Fibroblast of lung (primary cell): ENCODE data around the gene TP53I11. TPM values are rescaled to one million over a fixed set of nuclear protein-coding genes. Genes with fewer than 3 reads are reported as not detected.

ENCODE experiments used
- DNase-seq, 2 donors: peaks; one replicate each; pipeline versions ENCODE4 v3.0.0 to v3.0.0-alpha.2; 2010; ENCODE audit warnings: low read depth in 2 of 2
- H2AFZ ChIP-seq: 2 replicates; pipeline ENCODE4 v1.5.1; 2012; ENCODE audit warnings: low read length, control low read depth, inconsistent platforms
- H3K27ac ChIP-seq: 2 replicates; pipeline ENCODE4 v1.5.1; 2011; ENCODE audit warnings: low read length, control low read depth; ENCODE audit not compliant: insufficient read depth
- H3K27me3 ChIP-seq: 2 replicates; pipeline ENCODE4 v1.5.1; 2011; ENCODE audit warnings: mild to moderate bottlenecking, low read length; ENCODE audit not compliant: control insufficient read depth, insufficient read depth
- H3K36me3 ChIP-seq: 2 replicates; pipeline ENCODE4 v1.5.1; 2011; ENCODE audit warnings: low read length; ENCODE audit not compliant: control insufficient read depth, insufficient read depth
- H3K4me1 ChIP-seq: 2 replicates; pipeline ENCODE4 v1.5.1; 2011; ENCODE audit warnings: low read length; ENCODE audit not compliant: control insufficient read depth, insufficient read depth; ENCODE audit errors: extremely low read depth
- H3K4me2 ChIP-seq: 2 replicates; pipeline ENCODE4 v1.5.1; 2011; ENCODE audit warnings: low read length, control low read depth; ENCODE audit not compliant: insufficient read depth; ENCODE audit errors: extremely low read depth
- H3K4me3 ChIP-seq, 4 experiments: fragments of 200-600 bp in 1 of 4; sonication (generic) in 1 of 4; replicated peaks in 1 of 4; 2 replicates each; pipeline ENCODE4 v1.5.1; 2011 to 2016; ENCODE audit warnings: low read length in 4 of 4, low read depth in 3 of 4, mild to moderate bottlenecking in 3 of 4, control low read depth in 2 of 4, inconsistent platforms in 1 of 4, mixed read lengths in 1 of 4; ENCODE audit not compliant: insufficient read depth in 1 of 4; ENCODE audit errors: control extremely low read depth in 1 of 4
- H3K79me2 ChIP-seq: 2 replicates; pipeline ENCODE4 v1.5.1; 2012; ENCODE audit warnings: mild to moderate bottlenecking, low read length, inconsistent platforms; ENCODE audit not compliant: control insufficient read depth, insufficient read depth
- H3K9ac ChIP-seq: 2 replicates; pipeline ENCODE4 v1.5.1; 2011; ENCODE audit warnings: mild to moderate bottlenecking, low read length, control low read depth; ENCODE audit not compliant: insufficient read depth
- H3K9me3 ChIP-seq: 2 replicates; pipeline ENCODE4 v1.5.1; 2012; ENCODE audit warnings: low read depth, low read length; ENCODE audit not compliant: control insufficient read depth, insufficient read depth
- H4K20me1 ChIP-seq: 2 replicates; pipeline ENCODE4 v1.5.1; 2011; ENCODE audit warnings: low read length; ENCODE audit not compliant: control insufficient read depth, insufficient read depth; ENCODE audit errors: extremely low read depth
- EZH2 ChIP-seq: IDR thresholded peaks from 2 replicates; pipeline ENCODE4 v1.5.1; 2012; ENCODE audit warnings: low read length, control low read depth, mild to moderate bottlenecking; ENCODE audit errors: missing control alignments
- polyA plus RNA-seq, 2 donors: library from polyadenylated mRNA; depleted of rRNA in 1 of 2; stranded (reverse) in 1 of 2; unstranded in 1 of 2; fragments of >200 nt; gene quantifications; 2 replicates each; pipeline ENCODE4 v1.2.1, GENCODE V29; 2011 to 2012; ENCODE audit warnings: missing spikeins in 1 of 2
- total RNA-seq: library from RNA; depleted of rRNA; stranded (reverse); fragments of >200 nt; gene quantifications from 2 replicates; pipeline ENCODE4 v1.2.1, GENCODE V29; 2014
- TF ChIP-seq, protein P1 (sequence below), 2 donors: IDR thresholded peaks in 1 of 2; conservative IDR thresholded peaks in 1 of 2; 1 replicate in 1 of 2; 2 replicates in 1 of 2; pipeline ENCODE4 v1.5.1; 2011 to 2012; ENCODE audit warnings: low read length in 2 of 2, control low read depth in 1 of 2, inconsistent platforms in 1 of 2, low read depth in 1 of 2, mild to moderate bottlenecking in 1 of 2

Gene TP53I11
- total and polyA plus RNA-seq, 2 donors (not counting 1 experiment from before 2014, with no cell fraction given), result 53.2 to 54.0 TPM

DNA sequence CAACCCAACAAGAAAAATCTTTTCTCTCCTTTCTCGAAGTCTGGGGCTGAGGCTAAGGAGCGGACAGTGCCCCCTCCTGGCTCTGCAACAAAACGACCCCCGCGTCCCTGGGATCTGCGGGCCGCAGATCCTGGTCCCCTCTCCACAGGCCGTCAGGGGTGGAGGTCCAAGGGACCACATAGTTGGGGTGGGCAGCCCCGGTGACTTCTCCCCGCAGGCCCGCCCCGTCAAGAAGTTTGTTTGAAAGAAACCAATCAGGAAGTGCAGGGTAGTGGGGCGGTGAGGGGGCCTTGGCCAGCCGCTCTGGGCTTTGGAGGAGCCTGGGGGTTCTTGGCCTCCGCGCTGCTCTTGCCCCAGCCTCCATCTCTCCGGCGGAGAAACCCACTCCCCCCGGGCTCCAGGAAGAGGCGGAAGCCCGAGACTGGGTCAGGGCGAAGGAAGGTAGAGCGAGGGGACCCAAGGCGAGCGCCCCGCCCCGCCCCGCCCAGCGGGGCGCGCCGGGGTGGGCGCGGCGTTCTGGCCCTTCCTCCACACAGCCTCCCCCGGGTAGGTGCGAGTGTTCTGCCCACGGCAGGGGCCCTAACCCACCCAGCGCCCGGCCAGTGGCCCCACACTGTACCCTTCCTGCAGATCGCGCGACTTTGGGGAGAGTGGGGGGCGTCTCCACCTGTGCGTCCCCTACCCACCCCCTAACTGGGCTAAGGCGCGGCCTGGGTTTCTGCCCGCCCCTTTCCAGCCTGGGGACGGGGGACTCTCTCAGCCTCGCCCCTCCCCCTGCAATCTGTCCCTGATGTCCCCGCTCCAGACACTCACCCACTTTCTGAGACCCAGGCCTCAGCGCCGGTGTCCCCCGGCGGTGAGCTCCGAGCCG lies 1.3 kb downstream of the TP53I11 start:
- peak overlapping the region; percentile 30 for H2AFZ ChIP-seq
- peak overlapping the region; percentile 82 for H3K4me2 ChIP-seq
- peaks cover 2% of the 10 kb centered on the region for H4K20me1 ChIP-seq
- H3K36me3 ChIP-seq, result peaks cover 6% of the 10 kb centered on the region
- peak; percentile 40 to 59 for DNase-seq
- H3K27ac ChIP-seq, result no peak overlapping the region
- H3K27me3 ChIP-seq, result no peaks in the 10 kb centered on the region
- TF ChIP-seq EZH2, result no peak
- TF ChIP-seq, protein P1, sequence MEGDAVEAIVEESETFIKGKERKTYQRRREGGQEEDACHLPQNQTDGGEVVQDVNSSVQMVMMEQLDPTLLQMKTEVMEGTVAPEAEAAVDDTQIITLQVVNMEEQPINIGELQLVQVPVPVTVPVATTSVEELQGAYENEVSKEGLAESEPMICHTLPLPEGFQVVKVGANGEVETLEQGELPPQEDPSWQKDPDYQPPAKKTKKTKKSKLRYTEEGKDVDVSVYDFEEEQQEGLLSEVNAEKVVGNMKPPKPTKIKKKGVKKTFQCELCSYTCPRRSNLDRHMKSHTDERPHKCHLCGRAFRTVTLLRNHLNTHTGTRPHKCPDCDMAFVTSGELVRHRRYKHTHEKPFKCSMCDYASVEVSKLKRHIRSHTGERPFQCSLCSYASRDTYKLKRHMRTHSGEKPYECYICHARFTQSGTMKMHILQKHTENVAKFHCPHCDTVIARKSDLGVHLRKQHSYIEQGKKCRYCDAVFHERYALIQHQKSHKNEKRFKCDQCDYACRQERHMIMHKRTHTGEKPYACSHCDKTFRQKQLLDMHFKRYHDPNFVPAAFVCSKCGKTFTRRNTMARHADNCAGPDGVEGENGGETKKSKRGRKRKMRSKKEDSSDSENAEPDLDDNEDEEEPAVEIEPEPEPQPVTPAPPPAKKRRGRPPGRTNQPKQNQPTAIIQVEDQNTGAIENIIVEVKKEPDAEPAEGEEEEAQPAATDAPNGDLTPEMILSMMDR (conservative IDR thresholded peaks at IDR 0.05 in 1 of 2, IDR thresholded peaks at IDR 0.05 in 1 of 2; ENCODE audit: low read depth in 1 of 2, low read length in 2 of 2), result peak; percentile 56 to 65
- H3K4me3 ChIP-seq, result peak overlapping the region; percentile 59 to 85 (median 82)
- peak overlapping the region; percentile 78 for H3K9ac ChIP-seq
- H3K79me2 ChIP-seq, result peaks cover 48% of the 10 kb centered on the region
- no peaks in the 10 kb centered on the region for H3K9me3 ChIP-seq
- peaks cover 13% of the 10 kb centered on the region for H3K4me1 ChIP-seq

DNA sequence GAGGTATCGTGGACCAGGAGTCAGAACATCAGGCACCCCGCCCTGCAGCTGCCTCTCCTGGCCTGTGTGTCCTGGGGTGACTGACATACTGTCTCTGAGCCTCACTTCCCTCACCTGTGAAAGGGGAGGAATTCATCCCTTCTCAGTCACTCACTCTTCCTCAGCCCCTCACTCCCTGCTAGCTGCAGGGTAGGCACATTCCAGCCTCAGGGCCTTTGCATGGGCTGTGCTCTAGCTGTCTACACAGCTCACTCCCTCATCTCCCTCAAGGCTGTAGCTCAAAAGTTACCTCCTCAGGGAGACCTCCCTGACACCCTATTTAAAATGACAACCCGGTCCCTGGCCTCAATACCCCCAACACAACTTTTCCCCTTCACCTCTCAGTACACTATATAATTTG lies 2.5 kb downstream of the TP53I11 start:
- Histone ChIP-seq H3K4me1 (peaks cover 11% of the 10 kb centered on the region), H2AFZ (no peak overlapping the region), H3K36me3 (peaks cover 6% of the 10 kb centered on the region), H3K4me2 (peak overlapping the region; percentile 59), H3K9me3 (no peaks in the 10 kb centered on the region), H3K27me3 (no peaks in the 10 kb centered on the region), H3K9ac (no peak overlapping the region), H4K20me1 (peaks cover 2% of the 10 kb centered on the region), H3K27ac (no peak overlapping the region), H3K4me3 (peak overlapping the region in 1 of 4 experiments; percentile 85), H3K79me2 (peaks cover 58% of the 10 kb centered on the region)
- TF ChIP-seq, protein P1 (conservative IDR thresholded peaks at IDR 0.05 in 1 of 2, IDR thresholded peaks at IDR 0.05 in 1 of 2; ENCODE audit: low read depth in 1 of 2, low read length in 2 of 2), result no peak
- no peak for TF ChIP-seq EZH2
- DNase-seq, result no peak

DNA sequence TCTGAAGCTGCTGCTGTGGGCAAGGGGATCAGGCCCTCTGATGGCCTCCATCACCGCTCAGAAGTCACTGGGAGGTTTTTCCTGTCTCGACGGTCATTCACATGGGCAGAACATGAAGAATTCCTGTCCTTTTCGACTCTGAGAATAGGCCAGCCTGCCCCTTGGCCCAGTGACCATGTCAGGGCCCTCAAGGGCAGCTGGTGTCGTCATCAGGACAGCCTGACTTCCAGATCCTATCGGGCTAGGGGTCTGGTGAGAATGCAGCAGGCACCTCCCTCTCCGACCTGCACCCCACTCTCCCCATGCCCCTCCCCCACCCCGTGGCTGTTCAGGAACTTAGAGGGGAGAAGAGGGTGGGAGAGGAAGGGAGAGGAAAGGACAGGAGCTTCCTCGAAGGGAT lies 3.6 kb downstream of the TP53I11 start:
- no peak overlapping the region for H3K27ac ChIP-seq
- TF ChIP-seq EZH2, result no peak
- TF ChIP-seq, protein P1 (conservative IDR thresholded peaks at IDR 0.05 in 1 of 2, IDR thresholded peaks at IDR 0.05 in 1 of 2; ENCODE audit: low read depth in 1 of 2, low read length in 2 of 2), result no peak
- H3K9me3 ChIP-seq, result no peaks in the 10 kb centered on the region
- DNase-seq, result no peak
- no peak overlapping the region for H2AFZ ChIP-seq
- H3K4me1 ChIP-seq, result peaks cover 11% of the 10 kb centered on the region
- no peak overlapping the region for H3K4me2 ChIP-seq
- H3K27me3 ChIP-seq, result no peaks in the 10 kb centered on the region
- peaks cover 6% of the 10 kb centered on the region for H3K36me3 ChIP-seq
- no peak overlapping the region for H3K9ac ChIP-seq
- H3K4me3 ChIP-seq, result no peak overlapping the region
- H4K20me1 ChIP-seq, result peaks cover 2% of the 10 kb centered on the region
- H3K79me2 ChIP-seq, result peaks cover 69% of the 10 kb centered on the region
